ENCODE data around the gene GRB14. TPM values are rescaled to one million over a fixed set of nuclear protein-coding genes. Genes with fewer than 3 reads are reported as not detected.

The GRB14 gene
- total and polyA plus RNA-seq, 10 of the 15 experiments (the other 5 are each of a cell fraction or from before 2014, with no cell fraction given), result not detected

DNA sequence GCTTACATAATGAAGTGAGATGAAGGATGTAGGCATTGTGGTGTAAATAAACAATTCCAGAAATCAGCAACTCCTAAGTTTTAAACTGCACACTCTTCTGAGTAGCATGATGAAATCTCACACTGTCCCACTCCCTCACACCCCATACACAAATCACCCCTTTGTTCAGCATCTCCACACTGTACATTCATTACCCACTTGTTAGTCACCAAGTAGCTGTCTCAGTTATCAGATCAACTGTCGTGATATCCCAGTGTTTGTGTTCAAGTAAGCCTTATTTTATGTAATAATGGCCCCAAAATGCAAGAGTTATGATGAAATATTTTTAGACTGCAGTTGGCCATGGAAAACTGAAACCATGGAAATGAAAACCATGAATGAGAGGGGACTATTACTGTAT, 135.7 kb downstream of the GRB14 start:
- WGBS (ENCODE audit: insufficient coverage, insufficient replicate concordance, low lambda C conversion rate, missing lambda C conversion rate), result 4% methylated on average over 1 of the region's 1 CpG
- no peak for FAIRE-seq
- TF ChIP-seq ZNF24 (IDR thresholded peaks at IDR 0.05) (no peak), CHD2 (IDR thresholded peaks at IDR 0.05; ENCODE audit: borderline replicate concordance, low read depth, low read length) (no peak), CREB1 (IDR thresholded peaks at IDR 0.05; ENCODE audit: low read depth) (no peak), SP1 (IDR thresholded peaks at IDR 0.05; ENCODE audit: low read depth, low read length) (no peak), FOXK2 (IDR thresholded peaks at IDR 0.05) (no peak), NFIC (IDR thresholded peaks at IDR 0.05; ENCODE audit: low read depth, low read length) (no peak), PBX3 (IDR thresholded peaks at IDR 0.05; ENCODE audit: insufficient replicate concordance, low read depth, low read length) (no peak), WRNIP1 (IDR thresholded peaks at IDR 0.05; ENCODE audit: borderline replicate concordance, low read depth, low read length) (no peak), JUNB (IDR thresholded peaks at IDR 0.05) (no peak), ZBTB11 (CRISPR knock-in tag; IDR thresholded peaks at IDR 0.05) (no peak), TCF7 (IDR thresholded peaks at IDR 0.05; ENCODE audit: borderline replicate concordance) (no peak), JUND (IDR thresholded peaks at IDR 0.05; ENCODE audit: low read depth, low read length) (no peak), DPF2 (IDR thresholded peaks at IDR 0.05) (no peak), RAD21 (IDR thresholded peaks at IDR 0.05; ENCODE audit: insufficient read depth, low read depth, low read length) (no peak), IKZF1 (conservative IDR thresholded peaks at IDR 0.05) (no peak), BACH1 (IDR thresholded peaks at IDR 0.05; ENCODE audit: borderline replicate concordance) (no peak), ZSCAN29 (IDR thresholded peaks at IDR 0.05) (no peak)
- TF ChIP-seq, protein P1, sequence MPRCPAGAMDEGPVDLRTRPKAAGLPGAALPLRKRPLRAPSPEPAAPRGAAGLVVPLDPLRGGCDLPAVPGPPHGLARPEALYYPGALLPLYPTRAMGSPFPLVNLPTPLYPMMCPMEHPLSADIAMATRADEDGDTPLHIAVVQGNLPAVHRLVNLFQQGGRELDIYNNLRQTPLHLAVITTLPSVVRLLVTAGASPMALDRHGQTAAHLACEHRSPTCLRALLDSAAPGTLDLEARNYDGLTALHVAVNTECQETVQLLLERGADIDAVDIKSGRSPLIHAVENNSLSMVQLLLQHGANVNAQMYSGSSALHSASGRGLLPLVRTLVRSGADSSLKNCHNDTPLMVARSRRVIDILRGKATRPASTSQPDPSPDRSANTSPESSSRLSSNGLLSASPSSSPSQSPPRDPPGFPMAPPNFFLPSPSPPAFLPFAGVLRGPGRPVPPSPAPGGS (IDR thresholded peaks at IDR 0.05; ENCODE audit: borderline replicate concordance, insufficient read depth, low read depth, low read length, poor library complexity, severe bottlenecking), result no peak

More for the DNA sequence above, 135.7 kb downstream of the GRB14 start:
- no TSS peak for BruUV-seq (replicated peaks)
- no peaks in the 10 kb centered on the region for H3K36me3 ChIP-seq (ENCODE audit: control insufficient read depth in 2 of 2, insufficient read depth in 2 of 2, low read length in 1 of 2)
- SMC1A ChIA-PET (ENCODE audit: uncharacterized antibody, unreplicated experiment), result no interaction called here
- in situ Hi-C loops (cut with MboI), result no loop called here
- H3K79me2 ChIP-seq (ENCODE audit: control insufficient read depth, insufficient read depth, low read length), result no peaks in the 10 kb centered on the region
- no peaks in the 10 kb centered on the region for H3K9me3 ChIP-seq (replicated peaks; ENCODE audit: control insufficient read depth, insufficient read depth, low read length)
- POLR2A ChIA-PET, result no interaction called here
- no peak overlapping the region for H3K4me2 ChIP-seq (ENCODE audit: control insufficient read depth, insufficient read depth)
- DNase-seq (ENCODE audit: low read depth, low spot score), result no peak
- H2AFZ ChIP-seq (ENCODE audit: control insufficient read depth, low read depth, low read length), result no peak overlapping the region
- CTCF ChIA-PET, result no interaction called here
- ATAC-seq, result no peak
- H3K4me3 ChIP-seq, result no peak overlapping the region
- RAD21 ChIA-PET (ENCODE audit: unreplicated experiment), result no interaction called here
- no peak overlapping the region for H3K9ac ChIP-seq (ENCODE audit: control insufficient read depth, insufficient read depth, low read length)
- H3K27me3 ChIP-seq (replicated peaks in 1 of 2; ENCODE audit: control insufficient read depth in 2 of 2, insufficient read depth in 2 of 2, low read length in 1 of 2), result no peaks in the 10 kb centered on the region
- H4K20me1 ChIP-seq (ENCODE audit: control insufficient read depth, insufficient read depth), result no peaks in the 10 kb centered on the region
- H3K4me1 ChIP-seq (ENCODE audit: control insufficient read depth, insufficient read depth, low read length), result no peaks in the 10 kb centered on the region
- intact Hi-C loops (cut with micrococcal nuclease; ENCODE audit: unreplicated experiment), result no loop called here
- no peak overlapping the region for H3K27ac ChIP-seq (ENCODE audit: control insufficient read depth, insufficient read depth)

Measured in GM12878 (cell line).